Coronary artery (tissue), 2 donors: ENCODE results near the gene CYP27A1.

Source experiments
- DNase-seq: peaks from one replicate; pipeline ENCODE4 v3.0.0-alpha.2; 2017; ENCODE audit warnings: low spot score
- H3K27ac ChIP-seq, 2 donors: fragments of 200-600 bp; sonication (generic); one replicate each; pipeline ENCODE4 v1.5.1; 2016 to 2019
- H3K4me3 ChIP-seq: fragments of 200-600 bp; sonication (generic); 2 replicates; pipeline ENCODE4 v1.5.1; 2016; ENCODE audit warnings: mild to moderate bottlenecking, moderate library complexity
- TF ChIP-seq, protein P1 (sequence below): fragments of 200-600 bp; sonication (generic); IDR thresholded peaks from one replicate; pipeline ENCODE4 v1.5.1; 2019; ENCODE audit warnings: antibody characterized with exemption

CYP27A1 gene

DNA sequence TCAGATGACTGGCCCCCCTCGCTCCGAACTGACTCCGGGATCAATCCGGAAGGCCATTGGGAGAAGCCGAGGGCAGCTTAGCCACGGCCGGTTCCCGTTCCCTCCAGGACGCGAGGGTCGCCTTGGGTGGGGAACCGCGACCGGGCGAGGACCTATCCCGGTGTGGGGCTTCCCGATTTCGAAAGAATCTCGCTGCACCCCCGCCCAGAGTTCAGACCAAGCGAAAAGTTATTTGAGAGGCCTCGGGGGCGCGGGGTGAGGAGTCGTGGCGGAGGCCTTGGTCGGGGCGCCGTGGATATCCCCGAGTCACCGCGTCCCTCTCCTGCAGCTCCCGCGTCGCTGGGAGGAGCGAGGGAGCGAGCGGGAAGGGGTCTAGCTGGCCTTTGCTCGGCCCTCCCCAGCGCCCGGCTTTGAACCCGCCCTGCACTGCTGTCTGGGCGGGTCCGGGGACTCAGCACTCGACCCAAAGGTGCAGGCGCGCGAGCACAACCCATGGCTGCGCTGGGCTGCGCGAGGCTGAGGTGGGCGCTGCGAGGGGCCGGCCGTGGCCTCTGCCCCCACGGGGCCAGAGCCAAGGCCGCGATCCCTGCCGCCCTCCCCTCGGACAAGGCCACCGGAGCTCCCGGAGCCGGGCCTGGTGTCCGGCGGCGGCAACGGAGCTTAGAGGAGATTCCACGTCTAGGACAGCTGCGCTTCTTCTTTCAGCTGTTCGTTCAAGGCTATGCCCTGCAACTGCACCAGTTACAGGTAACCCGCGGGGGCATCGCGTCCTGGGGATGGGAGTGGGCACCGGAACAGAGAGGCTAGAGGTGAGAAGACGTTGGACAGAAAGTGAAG is at the start of gene CYP27A1:
TSS of gene CYP27A1 (plus strand) at position 457 of the 837 bp plus-strand sequence. CDS start at position 493, 36 bp downstream.
- TF ChIP-seq, protein P1, sequence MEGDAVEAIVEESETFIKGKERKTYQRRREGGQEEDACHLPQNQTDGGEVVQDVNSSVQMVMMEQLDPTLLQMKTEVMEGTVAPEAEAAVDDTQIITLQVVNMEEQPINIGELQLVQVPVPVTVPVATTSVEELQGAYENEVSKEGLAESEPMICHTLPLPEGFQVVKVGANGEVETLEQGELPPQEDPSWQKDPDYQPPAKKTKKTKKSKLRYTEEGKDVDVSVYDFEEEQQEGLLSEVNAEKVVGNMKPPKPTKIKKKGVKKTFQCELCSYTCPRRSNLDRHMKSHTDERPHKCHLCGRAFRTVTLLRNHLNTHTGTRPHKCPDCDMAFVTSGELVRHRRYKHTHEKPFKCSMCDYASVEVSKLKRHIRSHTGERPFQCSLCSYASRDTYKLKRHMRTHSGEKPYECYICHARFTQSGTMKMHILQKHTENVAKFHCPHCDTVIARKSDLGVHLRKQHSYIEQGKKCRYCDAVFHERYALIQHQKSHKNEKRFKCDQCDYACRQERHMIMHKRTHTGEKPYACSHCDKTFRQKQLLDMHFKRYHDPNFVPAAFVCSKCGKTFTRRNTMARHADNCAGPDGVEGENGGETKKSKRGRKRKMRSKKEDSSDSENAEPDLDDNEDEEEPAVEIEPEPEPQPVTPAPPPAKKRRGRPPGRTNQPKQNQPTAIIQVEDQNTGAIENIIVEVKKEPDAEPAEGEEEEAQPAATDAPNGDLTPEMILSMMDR: no peak
- H3K4me3 ChIP-seq: peak within 1 kb of the TSS; percentile 89
- H3K27ac ChIP-seq: peak within 1 kb of the TSS; percentile 84 to 88
- peak; percentile 78 for DNase-seq

DNA sequence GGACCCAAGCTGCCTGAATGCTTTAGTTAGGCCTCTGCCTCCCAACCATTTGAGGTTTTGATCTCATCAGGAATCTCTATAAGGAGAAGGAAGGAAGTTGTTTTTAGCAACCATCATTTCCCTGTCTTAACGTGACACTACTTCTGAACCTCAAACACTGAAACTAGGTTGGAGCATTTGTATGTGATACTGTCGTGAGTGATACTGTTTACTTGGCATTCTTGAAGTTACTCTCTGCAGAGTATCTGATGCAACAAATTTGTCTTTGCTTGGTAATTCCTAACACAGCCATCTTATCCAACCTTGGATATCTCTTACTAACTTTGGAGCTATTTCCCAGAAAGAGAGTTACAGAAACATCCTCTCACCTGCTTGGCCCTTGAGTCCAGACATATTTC is 49.2 kb upstream of the CYP27A1 start:
- DNase-seq: no peak
- peak overlapping the region; percentile 54 to 87 for H3K27ac ChIP-seq
- TF ChIP-seq, protein P1: no peak
- H3K4me3 ChIP-seq: no peak overlapping the region

DNA sequence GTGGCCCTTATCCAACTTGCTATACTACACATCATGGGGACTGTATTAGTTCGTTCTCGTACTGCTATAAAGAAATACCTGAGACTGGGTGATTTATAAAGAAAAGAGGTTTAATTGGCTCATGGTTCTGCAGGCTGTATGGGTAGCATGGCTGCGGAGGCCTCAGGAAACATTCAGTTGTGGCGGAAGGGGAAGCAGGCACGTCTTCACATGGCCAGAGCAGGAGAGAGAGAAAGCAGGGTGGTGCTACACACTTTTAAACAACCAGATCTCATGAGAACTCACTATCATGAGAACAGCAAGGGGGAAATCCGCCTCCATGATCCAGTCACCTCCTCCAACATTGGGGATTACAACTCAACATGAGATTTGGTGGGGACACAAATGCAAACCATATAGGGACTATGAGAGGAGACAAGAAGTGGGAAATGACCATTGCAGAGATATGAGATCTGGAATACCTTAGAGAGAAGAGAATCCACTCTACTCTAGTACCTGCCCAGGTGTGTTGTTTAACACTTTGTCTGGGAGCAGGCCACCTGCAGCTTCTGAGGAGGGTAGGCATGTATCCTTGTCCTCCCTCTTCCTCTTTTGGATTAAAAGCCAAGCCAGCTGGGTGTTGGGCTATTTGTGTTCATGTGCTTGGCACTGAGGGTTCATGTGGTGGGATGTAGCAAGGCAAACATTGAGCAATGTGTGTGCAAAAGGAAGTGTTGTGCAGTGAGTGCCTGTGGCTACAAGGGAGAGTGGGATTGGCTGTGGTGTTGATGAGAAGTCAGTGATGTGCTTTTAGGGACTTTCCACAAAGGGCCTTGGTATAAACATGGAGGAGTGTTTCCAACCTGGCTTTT is 48.6 kb upstream of the CYP27A1 start:
- TF ChIP-seq, protein P1: no peak
- DNase-seq: no peak

DNA sequence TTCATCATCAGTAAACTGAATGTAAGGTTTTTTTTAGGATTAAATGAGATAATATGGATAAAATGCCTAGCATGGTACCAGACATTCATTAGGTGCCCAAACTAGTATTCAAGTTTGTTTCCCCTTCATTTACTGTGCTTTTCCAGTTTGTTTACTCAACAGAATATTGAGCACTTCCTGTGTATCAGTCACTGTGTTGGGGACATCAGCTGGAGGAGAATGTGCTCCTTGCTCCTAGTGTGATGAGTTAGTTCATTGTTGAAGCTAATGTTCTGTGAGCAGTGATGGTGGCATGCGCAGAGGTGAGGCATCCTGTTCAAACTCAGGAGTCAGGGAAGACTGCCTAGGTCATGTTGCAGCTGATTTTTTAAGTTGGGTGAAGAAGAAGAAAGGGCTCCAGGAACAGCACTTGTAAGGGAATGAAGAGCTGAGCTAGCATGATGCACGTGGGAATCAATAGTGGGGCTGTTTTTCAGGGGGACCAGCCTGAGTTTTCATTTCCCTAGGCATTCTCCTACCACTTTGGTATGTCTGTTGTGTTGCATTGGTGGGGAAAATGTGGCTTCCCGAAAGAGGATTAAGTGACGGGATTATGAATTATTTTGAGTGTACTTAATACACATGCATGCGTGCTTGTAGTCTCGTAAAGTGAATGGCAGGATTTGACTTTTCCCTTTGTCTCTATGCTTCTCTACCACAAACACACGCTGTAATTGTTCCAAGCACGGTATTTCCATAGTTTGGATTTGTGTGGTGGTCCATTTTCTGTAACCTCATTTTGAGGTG is 47.6 kb upstream of the CYP27A1 start:
- Histone ChIP-seq H3K4me3 (no peak overlapping the region), H3K27ac (peak overlapping the region in 1 of 2 donors; percentile 87)
- DNase-seq: no peak
- TF ChIP-seq, protein P1: no peak

More for the DNA sequence above, 48.6 kb upstream of the CYP27A1 start:
- Histone ChIP-seq H3K4me3 (no peak overlapping the region), H3K27ac (peak overlapping the region in 1 of 2 donors; percentile 87)

DNA sequence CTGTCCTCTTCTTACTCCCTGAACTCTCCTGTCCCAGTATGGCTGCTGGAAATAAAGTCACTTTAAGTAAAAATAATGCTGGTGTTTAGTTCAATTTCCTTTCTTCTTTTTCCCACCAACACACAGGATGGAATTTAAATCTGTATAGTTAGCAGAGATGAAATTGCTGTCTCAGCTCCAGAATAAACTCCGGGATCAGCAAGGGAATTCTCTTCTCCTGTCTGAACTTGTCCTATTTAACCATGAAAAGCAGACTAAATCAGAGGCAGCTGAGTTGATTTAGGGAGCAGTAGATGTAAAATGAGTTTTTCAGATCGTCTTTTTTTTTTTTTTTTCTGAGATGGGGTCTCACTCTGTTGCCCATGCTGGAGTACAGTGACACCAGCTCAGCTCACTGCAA is 45.4 kb upstream of the CYP27A1 start:
- TF ChIP-seq, protein P1: no peak
- H3K27ac ChIP-seq: no peak overlapping the region
- DNase-seq: no peak
- H3K4me3 ChIP-seq: no peak overlapping the region

DNA sequence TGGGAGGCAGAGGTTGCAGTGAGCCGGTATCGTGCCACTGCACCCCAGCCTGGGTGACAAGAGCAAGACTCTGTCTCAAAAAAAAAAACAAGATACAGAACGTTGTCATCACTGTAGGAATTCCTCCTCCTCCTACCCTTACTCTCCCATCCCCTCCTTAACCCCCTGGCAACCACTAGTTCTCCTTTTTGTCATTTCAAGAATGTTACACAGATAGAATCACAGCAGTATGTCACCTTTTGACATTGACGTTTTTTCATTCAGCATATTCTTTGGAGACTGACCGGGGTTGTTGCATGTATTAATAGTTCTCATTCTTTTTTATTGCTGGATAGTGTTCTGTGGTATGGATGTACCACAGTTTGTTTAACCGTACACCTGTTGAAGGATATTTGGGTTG is 38.9 kb upstream of the CYP27A1 start:
- DNase-seq: no peak
- H3K27ac ChIP-seq: no peak overlapping the region
- no peak overlapping the region for H3K4me3 ChIP-seq
- TF ChIP-seq, protein P1: no peak
